ENCODE measurements around the gene ADA.
A peak's percentile ranks its signal among the peaks of the same experiment; 100 is the strongest.
"Not testable (repeated sequence)": the region's sequence is repeated elsewhere in the genome, so short reads cannot be mapped to it uniquely, and the experiment has no call there.

Gene ADA

DNA sequence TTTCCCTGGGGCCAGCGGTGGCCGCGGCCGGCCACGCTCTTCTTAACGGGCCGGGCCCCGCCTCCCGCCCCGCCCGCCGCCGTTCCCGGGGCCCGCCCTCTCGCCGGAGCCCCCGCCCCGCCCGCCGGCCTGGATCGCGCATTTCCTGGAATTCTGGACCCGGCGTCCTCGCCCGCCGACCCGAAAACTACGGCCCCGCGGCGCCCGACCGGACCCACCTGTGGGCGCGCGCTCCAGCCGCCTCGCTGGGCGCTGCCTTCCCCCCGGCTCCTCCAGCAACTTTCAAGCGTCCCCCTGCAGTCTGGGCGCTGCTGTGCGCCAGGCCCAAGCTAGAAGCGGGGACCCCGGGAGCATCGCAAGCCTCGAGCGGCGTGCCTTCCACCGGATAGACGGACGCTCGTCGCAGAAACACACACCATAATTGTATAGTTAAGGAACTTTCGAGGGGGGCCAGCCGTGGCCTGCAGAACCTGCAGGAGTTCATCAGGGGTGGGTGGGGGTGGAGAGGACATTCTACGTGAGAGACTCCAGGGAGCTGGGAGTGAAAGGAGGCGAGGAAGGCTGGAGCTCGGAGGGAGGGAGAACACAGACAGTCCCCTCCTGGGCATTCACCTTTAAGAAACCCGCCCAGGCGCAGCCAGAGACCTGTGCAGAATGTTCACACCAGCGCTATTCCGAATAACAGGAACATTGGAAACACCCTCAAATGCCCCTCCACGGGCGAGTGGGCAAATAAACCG, at the start of gene ADA:
TSS of gene ADA (minus strand) at position 16 of the 740 bp plus-strand sequence. CDS start 92 bp downstream, outside the sequence.
- peak; percentile 51 for DNase-seq

DNA sequence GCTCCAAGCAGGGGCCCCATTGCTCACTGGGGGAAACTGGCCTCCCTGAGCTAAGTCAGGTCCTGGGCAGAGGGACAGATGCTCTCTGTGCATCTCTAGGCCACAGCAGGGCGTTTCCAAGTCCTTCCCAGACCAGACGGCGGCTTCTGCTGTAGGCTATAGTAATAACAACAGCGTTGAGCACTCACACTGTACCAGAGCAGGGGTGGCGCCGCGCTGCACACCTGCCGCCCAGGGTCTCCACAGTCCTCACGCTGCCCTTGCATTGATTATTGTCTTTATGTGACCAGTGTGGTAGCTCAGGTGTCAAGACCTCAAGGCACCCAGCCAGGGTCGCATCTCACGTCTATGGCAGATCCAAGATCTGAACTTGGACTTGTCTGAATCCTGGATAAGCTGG, 48.8 kb upstream of the ADA start:
- DNase-seq, result no peak

DNA sequence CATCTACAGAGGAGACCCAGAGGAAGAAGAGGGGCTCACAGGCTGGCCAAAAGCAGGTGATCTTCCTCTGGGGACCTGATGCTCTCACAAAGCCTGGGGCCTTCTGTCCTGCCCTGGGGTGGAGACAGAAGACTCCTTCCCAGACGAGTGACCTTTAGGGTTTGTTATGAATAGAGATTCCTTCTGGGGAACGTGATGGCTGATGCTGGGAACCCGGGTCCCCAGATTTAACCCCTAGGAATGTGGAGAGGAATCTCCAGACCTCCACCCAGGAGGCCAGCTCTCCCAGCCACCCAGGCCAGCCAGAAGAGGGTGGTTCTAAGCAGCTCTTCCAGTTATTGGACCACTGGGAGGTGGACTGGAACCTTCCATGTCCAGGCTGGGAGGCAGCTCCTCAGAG, 46.9 kb upstream of the ADA start:
- no peak for DNase-seq

DNA sequence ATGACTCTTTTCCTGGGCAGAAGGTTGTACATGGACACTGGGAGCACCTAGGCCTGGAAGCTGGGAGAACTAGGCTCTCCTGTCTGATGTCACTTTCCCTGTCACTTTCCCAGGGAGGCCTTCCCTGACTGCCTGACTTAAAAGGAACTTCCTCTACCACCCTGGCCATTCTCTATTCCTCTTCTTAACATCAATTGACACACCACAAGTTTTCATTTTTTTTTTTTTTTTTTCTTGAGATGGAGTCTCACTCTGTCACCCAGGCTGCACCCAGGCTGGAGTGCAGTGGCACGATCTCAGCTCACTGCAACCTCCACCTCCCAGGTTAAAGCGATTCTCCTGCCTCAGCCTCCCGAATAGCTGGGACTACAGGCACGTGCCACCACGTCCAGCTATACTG, 45.5 kb upstream of the ADA start:
- not testable (repeated sequence) for DNase-seq

DNA sequence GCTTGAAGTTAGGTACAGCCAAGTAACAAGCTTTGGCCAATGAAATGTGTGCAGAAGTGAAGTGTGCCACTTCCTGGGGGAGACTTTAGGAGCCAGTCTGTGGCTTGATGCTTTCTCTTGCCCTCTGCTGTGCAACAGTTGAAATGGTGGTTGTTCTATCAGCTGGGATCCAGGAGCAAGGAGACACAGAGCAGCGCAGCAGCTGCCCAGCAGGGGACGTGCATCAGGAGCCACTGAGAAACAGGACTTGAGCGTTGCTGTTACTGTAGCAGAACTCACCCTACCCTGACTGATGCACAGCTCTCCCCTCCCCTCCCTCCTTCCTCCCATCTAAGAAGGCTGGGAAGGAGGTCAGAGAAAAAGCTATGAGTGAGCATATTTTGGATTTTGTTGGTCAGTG, 44.8 kb upstream of the ADA start:
- DNase-seq, result no peak

DNA sequence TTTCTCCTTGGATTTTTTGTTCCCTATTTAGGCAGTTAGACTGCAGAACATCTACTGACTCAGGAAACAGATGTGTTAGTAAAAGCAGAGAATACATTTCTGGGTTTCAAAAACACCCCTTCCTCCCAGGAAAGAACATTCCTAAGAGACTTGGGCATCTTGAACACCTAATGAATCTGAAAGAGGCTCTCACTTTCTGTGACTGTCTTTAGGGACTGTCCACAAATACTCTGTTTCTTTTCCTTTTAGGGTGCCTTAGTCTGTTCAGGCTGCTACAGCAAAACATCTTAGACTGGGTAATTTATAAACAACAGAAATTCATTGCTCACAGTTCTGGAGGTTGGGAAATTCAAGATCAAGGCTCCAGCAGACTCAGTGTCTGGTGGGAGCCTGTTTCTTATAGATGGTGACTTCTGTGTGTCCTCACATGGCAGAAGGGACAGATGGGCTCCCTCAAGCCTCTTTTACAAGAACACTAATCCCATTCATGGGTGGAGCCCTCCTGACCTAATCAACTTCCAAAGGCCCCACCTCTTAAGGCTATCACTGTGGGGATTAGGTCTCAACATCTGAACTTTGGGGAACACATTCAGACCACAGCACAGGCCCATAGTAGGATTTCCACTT, 44.3 kb upstream of the ADA start:
- DNase-seq, result peak; percentile 81

DNA sequence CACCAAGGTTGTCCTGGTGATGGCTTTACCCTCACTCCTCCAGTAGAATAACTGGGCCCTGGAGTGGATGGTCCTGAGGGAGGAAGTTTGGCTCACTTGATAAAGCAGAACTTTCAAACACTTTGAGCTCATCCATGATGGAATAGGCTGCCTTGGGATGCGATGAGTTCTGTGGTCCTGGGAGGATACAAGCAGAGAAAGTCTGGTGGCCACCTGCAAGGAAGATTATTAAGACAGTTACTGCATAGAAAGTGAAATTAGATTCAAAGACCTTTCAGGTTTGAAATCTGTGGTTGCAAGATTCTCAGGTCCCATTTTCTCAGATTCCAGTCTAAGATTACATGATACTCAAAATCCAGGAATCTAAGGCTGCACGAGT, 43.8 kb upstream of the ADA start:
- no peak for DNase-seq

DNA sequence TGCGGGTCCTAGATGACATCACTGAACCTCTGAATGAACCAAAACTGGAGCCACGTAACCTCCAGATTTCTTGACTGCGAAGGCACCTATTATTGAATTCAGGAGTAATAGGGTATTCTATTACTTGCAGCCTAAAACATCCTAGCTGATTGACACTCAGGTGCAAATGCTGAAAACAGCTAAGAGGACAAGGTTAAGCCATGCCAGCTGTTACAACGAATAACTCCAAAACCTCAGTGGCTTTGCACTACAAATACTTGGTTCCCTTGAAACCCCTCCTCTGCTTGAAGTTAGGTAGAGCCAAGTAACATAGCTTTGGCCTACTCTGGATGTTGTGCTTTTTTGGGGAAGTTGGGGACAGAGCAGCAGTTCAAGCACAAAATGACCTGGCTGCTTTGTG, 42.7 kb upstream of the ADA start:
- no peak for DNase-seq

DNA sequence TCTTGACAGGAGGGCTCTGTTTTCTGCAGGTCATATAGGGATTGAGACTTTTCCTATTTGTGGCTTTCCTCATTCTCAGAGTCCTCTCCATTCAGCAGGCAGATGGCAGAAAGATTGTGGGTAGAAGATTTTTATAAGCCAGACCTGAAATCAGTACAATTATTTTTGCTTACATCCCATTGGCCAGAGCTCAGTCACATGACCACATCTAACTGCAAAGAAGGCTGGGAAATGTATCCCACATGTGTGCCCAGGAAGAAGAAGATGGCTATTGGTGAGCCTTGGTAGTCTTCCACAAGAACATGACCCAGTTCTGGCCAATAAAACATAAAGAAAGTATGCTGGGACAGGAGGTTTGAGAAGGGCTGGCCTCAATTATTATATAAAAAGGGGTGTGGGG, 42.1 kb upstream of the ADA start:
- DNase-seq, result no peak

DNA sequence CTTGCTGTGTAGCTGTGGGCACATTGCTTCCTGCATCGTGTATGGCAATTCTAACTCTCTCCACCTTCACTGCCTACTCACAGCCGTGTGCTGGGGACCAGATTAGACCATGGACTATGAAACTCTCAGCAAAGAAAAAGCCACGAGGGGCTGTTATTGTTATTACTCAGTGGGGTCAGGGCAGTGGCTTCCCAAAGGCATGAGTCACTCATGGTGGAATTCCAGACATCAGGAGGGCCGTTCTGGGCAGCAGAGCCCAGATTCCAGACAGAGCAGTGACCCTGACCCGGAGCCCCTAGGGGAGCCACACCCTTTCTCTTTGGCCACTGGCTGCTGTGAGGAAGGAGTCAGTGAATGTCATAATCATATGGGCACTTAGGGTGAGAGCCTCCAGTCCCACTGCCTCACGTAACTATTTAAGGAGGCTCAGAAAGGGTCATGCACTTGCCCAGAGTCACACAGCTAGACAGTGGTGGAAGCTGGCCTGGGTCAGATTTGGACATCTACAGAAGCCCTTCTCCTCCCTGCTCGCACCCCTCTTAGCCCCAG, 41.5 kb upstream of the ADA start:
- DNase-seq, result peak; percentile 95

DNA sequence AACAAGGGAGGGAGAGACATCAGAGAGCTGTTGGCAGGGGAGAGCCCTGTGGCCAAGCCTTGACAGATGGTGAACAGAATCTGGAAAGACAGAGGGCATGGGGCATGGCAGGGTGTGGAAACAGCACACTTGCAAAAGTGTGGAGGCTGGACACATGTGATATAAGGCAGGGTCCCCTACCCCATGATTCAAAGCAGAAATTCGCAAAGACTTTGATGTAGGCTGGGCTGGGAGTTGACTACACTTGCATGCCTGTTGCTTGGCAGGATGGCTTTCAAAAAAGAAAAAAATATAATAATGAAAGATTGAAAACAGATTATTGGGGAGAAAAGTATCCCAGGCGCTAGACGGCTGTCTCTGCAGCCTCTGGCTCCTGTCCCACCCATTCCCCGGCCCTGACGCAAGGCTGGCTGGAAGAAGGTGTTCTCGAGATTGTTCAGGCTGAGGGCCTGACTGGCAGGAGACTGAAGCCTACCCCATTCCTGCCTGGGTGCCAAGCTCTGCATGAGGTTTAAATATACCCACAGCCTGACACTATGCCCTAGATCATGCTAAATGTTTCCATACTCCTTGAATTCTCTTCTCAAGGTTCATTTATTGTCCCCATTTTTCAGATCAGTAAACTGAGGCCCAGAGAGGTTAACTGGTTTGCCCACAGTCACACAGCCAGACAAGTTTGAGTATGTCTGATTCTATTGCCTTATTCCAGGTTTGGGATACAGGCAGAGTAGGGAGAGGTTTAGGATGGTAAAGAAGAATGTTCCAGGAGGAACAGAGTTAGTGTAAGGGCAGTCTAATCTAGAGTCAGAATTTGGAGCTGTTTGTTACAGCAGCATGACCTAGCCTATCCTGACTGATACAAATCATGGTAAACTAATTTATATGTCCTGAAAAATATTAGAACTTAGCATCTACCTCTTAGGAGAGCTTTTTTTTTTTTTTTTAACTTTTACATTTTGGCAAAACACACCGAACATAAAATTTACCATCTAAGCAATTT, 40.2 kb upstream of the ADA start:
- DNase-seq, result peak; percentile 68

DNA sequence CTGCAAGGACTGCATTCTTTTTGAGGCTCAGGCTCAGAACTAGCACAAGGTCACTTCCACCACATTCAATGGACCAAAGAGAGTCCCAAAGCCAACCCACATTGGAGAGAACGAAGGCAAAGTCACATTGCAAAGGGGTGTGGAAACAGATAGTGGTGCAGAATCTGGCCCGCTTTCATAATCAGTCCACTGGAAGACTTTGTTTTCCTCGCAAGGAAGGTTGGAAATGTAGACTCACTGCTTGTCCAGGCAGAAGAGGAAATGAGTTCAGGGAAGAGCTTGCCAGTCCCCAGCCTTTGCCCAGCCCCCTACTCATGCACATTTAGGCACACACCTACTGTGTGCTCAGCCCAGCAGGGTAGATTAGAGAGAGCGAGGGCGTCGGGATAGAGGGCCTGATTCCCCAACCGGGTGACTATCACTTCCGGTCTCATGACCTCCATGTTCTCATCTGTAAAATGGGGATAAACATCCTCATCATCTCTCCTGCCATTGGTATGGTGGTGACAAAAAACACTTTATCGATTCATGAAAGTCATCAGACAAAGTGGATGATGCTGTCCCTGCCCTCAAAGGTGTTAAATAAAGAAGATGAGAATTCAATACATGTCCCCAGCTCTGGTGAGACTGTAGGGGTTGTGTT, 39.4 kb upstream of the ADA start:
- DNase-seq, result no peak

DNA sequence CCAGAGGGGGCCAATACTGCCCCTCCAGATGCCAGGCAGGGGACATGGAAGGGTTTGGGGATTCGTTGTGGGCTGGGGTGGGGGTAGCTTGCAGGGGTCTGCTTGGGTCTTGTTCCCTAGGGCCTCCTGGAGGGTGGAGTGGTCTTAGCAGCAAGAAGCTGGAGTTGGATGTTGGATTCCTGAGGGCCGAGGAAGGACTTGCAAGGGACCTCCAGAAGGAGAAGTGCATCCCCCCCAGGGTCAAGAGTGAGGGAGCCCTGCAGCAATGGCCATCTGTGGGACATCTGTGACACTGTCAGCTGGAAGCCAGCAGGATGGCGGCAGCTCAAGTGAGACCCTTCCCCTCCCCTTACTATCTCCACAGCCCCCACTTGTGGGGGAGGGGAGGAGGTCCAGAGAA, 38.3 kb upstream of the ADA start:
- DNase-seq, result no peak

DNA sequence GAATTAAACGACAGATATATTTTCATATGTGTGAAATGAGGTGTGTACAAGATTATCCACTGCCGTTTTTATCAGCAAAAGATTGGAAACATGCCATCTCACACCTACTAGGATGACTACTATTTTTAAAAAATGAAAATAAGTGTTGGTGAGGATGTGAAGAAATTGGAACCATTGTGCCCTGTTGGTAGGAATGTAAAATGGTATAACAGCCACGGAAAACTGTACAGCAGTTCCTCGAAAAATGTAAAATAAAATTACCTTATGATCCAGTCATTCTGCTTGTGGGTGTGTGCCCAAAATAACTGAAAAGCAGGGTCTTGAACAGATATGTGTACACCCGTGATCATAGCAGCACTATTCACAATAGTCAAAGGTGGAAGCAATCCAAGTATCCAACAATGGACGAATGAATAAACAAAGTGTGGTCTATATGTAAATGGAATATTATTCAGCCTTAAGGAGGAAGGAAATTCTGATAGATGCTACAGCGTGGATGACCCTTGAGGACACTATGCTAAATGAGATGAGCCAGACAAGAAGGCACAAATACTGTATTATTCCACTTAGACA, 36.6 kb upstream of the ADA start:
- DNase-seq, result no peak

DNA sequence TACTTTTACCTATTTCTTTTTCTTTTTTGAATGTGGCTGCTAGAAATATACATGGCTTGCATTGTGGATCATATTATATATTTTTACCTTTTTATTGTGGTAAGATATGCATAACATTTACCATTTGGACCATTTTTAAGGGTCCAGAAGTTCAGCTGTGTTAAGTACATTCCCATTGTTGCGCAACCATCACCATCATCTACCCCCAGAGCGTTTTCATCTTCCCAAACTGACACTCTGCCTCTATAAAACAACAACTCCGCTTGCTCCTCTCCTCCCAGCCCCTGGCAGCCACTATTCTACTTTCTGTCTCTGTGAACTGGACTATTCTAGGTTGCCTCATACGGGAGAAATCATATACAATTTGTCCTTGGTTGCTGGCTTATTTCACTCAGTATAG, 35.4 kb upstream of the ADA start:
- DNase-seq, result no peak

DNA sequence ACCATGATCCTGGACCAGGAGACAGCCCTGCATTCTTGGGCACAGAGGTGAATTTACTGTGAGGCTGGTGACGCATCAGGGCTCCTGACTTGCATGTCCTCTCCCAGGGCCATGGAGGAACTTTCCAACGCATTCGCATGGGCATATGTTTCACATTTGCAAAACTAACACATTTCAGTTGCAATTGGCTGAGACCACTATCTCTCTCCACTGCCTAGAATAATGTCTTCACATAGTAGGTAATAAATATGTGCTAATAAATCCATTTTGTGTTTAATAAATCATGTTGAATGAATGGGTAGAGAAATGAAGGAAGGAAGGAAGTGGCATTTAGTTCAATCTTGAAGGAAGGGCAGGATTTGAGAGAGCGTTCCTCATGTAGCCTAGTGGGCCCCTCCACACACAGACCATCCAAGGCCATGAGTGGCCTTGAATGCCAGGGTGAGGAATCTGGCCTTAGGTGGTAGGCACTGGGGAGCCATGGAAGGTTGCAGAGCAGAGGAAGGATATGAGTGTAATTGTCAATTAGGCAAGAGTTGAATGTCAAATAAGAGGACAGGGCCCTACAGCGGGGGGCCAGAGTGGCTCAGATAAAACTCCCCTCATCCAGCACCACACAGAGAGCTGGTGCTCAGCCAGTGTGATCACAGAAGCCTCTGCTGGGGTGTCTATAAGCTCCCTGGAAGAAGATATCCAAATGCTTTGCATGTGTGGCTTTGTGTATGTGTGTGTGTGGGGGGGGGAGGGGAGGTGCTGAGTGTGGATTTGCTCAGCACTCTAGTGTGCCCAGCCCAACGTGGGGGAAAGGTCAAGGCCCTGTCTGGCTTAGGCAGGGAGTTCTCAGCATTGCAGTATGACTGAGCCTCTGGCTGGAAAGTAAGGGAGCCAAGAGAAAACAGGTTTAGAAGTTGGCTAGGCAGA, 32.8 kb upstream of the ADA start:
- no peak for DNase-seq

DNA sequence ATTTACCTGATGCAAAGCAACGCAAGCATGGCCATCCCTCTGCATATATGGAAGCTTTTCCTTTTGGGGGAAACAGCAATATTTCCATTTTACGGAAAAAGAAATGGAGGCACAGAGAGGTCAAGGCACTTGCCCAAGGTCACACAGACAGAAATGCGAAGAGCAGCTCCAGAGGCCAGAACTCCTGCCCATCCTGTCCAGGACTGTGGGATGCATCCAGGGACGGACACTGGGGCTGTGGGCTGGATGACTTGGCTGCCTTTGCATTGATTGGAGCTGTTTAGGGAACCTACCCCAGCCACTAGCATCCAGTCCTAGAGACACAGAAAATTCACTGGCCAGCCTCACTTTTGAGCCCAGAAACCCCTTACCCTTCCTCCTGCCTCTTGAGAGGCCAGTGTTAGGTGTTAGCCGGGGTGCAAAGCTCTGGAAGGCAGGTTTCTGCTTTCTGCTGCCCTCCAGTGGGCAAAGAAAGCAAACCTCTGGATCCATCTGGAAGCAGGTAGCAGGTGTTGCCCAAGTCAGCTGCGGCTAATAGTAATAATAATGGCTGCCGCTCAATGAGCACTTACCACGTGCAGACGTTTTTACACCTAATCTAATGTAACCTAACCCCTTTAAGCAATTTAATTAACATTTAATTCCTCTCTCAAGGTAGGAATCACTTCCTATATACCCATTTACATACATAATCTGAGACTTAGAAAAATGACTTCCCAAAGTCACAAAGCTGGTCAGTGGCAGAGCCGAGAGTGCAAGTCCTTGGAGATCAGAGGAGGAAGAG, 32.0 kb upstream of the ADA start:
- peak; percentile 47 for DNase-seq

DNA sequence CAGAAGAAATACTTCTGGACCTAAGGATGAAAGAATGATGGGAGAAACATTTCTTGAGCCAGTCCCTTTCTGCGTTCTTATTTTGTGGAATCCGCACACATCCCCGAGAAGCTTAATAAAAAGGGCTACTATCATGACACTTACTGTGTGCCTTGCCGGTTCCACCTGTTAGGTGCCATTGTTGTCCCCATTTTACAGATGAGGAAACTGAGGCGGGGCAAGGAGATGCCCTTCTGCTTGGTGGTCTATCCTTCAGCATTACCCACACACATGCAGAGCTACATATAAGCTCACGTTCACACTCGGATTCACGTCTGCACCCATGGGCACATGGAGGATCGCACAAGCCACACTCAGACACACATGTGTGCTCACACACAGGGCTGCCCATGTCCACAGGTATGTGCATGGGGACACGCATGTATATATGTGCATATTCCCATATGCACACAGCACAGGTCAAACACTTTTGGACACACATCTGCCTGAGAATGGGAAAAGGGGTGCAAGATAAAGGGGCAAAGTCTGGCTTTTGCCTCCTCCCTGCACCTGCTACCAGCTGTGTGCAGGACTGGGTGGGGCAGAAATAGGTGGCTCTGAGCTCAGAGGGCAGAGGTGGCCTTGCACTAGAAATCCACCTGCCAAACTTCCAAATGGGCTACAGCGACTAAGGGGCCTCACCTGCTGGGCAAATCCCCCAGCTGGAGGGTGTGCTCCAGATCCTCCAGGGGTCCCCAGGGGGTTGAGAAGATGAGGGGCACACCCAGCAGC, 30.5 kb upstream of the ADA start:
- DNase-seq, result no peak

DNA sequence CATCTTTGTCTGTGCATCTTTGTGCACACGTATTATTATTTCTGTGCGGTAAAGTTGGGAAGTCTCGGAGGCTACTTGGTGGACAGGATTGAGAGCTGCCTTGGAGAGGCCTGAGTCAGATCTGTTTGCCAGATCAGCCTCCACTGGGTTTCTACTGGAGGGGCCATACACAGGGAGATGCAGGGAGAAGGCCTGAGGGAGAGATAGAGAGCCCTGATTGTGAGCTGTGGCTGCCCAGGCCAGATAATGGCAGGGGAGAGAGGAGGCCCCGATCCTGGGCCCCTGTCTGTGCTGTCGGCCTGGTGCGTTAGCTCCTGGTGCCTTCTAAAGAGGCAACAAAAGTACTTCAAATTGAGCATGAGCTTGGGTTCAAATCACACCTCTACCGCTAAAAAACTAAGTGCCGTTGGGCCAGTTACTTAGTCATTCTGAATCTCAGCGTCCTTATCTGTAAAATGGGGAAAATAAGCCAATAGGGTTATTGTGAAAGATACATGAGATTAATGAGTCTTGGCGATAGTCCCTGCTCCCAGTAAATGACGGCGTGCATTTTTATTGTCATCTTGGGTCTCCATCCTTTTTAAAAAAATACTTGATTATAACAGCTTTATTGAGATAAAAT, 27.6 kb upstream of the ADA start:
- no peak for DNase-seq

Data from fibroblast of skin of right biceps (primary cell).